GM21447 (cell line): ENCODE measurements around the gene CENPP.

Source experiments
- ATAC-seq: cut with Tn5 transposase; IDR thresholded peaks from one replicate; pipeline ENCODE4 v1.9.1; 2021; ENCODE audit not compliant: unreplicated experiment

CENPP gene

DNA sequence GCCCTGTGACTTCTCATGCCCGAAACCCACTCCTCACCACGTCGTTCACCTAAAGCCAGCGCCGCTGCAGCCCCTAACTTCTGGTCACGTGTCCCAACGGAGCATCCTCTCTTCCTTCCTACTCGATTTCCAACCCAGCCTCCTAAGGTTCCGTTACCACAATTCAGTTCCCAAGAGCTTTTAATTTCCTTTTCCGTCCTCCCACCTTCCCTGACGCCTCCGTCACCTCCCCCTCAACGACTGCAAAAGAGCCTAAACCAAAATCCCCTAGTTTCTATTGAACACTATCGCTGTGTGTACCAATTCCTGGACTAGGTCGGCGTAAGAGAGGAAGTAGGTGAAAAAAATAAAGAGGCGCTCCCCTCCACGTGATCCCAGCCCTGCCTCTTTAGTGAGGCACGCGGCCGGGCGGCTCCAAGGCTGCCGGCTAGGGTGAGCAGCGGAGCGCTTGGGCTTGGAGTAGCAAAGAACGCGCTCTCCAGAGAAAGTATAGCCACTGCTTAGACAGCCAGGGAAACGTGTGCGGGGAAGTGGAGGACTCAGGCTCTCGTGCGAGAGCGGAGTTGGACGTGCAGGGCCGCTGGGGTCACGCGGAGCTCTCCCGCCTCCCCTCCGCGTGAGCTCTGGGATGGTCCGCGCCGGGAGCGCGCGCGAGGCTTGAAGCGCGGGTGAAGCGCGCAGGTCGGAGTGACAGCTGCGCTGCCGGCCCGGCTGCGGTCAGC is at the start of gene CENPP, which contains the start of gene NOL8:
TSS of gene CENPP (plus strand) at position 685 of the 722 bp plus-strand sequence.
TSS of gene NOL8 (minus strand) at position 82 of the 722 bp plus-strand sequence. CDS start 1,189 bp downstream, outside the sequence.
- peak; percentile 94 for ATAC-seq

- ATAC-seq = no peak
These were observed 49.3 kb upstream of the CENPP start for GRCh38 chr9:92276331-92277032.

- ATAC-seq = no peak
These were observed 47.6 kb upstream of the CENPP start for GRCh38 chr9:92278110-92278509.

- ATAC-seq = no peak
These were observed 46.5 kb upstream of the CENPP start for GRCh38 chr9:92279302-92279701.

- no peak for ATAC-seq
These were observed 35.9 kb upstream of the CENPP start for GRCh38 chr9:92289708-92290390.

DNA sequence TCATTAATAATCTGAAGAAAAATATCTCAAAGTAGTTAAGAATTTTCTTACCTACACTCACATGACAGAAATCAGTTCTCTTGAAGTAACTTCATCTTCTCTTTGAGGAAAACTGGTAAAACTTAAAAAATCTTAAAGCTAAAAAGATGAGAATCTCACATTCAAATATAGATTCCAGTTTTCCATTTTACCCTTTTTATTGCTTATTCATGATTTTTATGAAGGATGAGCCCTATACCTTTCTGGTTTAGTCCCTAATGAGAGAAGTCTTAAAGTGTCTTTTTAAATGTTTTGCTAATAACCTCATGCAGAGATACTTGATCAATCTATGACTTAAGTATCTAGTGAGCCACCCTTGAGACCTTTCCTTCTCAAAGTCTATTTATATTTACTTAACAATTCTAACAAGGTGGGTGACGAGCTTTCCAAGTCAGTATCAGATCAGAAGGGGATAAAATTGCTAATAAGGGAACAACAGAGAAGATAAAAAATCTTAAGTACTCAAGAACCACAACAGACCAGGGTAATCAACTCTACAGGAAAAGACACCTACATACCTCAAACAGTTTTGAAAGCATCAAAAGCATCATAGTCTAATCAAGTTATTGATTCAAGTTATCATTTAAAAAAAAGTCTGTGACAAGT is 34.8 kb upstream of the CENPP start:
- ATAC-seq = no peak

DNA sequence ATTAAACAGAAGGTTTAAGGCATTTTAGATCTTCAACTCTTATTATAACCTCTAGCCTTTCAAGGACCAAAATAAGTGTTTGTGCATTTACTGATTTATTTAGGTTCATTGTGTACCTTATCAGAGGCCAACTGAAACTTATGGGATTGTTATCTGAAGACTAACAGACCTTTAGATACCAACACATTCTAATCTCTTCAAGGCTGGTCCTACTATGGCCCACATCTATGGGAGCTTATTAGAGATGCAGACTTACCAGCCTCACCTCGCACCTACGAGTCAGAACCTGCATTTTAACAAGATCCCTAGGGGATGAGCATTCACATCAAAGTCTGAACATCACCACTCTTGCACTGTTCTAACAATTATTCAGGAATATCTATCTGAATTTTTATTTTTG is 34.2 kb upstream of the CENPP start:
- ATAC-seq = no peak

DNA sequence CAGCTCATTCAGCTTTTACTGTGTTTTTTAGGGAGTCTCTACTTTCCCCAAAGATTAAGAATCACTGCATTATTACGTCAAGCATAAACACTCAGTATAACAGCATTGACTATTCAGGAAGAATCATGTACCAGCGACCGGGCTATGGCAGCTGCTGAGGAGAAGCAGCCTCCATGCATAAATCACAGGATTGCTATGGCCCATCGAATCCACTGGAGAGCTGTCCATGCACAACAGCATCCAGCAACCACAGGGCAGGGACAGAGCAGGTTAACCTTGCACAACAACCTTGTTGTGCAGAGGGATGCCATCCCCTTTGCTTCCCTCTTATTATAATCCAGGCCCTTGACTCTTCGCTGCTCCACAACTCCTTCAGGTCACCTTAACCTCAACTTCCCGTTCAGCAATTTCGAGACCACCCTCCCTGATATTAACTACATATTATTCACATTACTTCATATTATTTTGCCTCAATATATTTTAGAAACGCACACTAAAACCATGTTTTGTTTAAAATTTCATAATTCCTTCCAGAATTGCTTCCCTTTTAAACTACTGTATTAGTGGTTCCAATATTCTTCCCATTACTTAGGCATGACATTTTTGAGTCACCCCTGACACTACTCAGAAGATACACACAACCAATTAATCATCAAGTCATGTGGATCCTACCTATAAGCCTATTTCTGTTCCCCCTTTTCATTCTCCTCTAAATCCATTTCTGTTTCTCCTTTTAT is 33.2 kb upstream of the CENPP start:
- no peak for ATAC-seq

DNA sequence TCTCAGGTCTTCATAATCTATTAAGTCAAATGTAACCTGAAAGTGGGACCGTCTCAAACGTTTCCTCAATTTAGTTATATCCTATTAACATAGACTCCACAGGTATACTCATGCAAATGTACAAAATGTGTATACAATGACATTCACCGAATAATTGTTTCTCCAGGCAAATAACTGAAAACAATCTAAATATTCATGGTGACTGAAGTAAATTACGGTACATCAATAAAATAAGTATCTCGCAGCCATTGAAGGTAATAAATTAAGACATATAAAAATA is 32.7 kb upstream of the CENPP start:
- ATAC-seq = no peak

GRCh38 chr9:92293452-92294296 is 32.1 kb upstream of the CENPP start, which contains the start of gene IARS1:
Gene IARS1, minus strand, starts transcription at chr9:92293697. Its CDS starts 4,278 bp downstream, at chr9:92289419.
- peak; percentile 94 for ATAC-seq

DNA sequence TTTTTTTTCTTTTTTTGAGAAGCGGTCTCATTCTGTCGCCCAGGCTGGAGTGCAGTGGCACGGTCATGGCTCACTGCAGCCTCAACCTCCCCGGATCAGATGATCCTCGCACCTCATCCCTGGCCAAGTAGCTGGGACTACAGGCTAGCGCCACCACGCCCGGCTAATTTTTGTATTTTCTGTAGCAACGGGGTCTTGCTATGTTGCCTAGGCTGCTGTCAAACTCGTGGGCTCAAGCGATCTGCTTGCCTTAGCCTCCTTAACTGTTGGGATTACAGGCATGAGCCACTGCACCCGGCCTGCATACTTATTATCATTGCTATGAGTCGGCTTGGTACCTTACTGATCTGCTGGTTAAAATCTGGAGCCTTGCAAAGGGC is 31.5 kb upstream of the CENPP start:
- ATAC-seq = peak; percentile 11

DNA sequence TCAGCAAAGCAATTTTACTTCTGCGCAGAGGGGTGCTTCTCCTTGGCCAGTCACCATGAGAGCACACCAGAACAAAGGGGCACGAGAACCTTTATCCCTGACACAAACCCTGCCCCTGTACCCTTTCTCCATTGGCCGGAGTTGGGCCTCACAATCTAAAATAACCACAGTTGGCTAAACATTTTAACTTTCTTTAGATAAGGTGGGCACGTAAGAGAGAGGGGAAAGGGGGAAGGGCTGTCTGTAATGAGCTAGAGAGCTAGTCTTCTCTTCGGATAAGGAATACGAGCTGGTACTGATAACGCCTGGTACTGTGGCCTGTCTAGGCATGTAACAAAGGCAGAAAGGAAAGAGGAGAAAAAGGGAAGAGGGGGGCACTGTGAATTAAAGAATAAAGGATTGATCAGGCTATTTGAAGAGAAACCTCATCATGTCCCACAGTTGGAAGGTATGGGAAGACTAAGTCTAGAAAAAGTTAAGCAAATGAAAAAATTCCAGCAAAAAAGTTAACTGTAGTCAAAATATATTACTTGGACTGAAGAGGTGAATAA is 30.4 kb upstream of the CENPP start:
- ATAC-seq = no peak

DNA sequence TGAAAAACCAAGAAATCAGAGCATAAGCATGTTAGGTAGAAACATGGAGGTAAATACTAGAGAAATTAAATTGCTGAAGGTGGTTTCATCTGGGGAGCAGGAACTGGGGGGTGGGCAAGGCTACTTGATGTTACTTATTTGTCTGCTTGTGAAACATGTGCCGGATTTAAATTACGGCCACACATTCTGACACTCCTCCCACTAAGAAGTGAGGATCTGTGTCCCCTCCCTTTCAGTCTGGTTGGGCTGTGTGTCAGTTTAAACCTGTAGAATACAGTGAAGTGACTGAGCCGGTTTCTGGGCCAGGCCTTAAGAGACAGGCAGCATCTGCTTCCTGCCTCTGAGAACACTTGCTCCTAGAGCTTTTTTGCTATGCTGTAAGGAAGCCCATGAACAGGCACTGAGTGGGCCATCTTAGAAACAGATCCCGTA is 29.9 kb upstream of the CENPP start:
- no peak for ATAC-seq

DNA sequence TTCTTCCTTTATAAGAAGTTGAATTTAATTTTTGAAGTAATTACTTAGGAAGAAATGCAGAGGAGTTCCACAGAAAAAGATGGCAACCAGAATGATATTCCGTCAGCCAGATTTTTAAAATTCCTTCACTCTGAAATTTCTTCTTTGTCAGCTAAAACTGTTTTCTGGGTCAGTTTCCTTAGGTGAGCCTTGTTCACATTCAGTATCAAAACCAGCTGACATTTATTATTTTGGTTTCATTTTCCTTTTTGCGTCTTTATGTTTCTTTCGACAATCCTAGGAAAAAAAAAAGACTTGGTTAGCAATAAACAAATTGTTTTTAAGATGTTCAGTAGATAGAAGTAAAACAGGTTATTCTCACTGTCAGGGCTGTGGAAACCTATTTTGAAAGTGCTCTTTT is 28.1 kb upstream of the CENPP start:
- ATAC-seq = no peak

DNA sequence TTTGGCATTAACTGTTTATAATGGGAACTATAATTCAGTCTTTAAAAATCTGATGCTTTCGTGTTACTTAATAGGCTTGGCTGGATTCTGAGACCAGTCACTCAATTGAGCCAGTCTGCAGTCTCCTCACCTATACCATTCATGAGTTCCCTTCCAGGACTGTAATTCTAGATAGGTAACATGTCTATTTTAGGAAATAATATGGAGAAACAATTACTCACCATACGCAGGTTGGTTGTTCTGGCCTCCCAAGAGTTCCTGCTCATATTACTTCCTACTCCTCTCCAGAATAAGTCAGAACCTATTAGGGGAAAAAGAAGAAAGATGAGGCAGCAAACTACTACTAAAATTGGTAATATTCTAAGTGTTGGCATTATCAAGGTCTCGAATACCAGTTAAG is 27.7 kb upstream of the CENPP start:
- ATAC-seq = no peak

DNA sequence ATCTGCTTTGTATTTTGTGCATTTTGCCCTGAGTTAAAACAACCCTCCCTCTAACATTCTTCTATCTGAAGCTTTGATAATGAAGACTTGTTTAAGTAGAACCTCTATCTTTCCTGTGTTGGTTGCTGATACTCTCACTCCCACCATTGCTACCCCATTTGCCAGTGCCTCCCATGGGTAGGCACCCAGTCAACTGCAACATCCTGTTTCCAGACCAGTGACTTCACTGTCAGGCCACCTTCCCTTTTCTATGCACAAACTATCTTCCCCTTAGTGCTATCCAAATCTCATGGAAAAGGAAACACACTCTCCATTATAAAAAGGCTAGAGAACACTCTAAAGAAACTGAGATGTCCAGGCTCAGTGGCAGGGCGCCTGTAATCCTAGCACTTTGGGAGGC is 26.6 kb upstream of the CENPP start:
- no peak for ATAC-seq

GRCh38 chr9:92300936-92301335 is 24.8 kb upstream of the CENPP start:
- ATAC-seq = no peak

DNA sequence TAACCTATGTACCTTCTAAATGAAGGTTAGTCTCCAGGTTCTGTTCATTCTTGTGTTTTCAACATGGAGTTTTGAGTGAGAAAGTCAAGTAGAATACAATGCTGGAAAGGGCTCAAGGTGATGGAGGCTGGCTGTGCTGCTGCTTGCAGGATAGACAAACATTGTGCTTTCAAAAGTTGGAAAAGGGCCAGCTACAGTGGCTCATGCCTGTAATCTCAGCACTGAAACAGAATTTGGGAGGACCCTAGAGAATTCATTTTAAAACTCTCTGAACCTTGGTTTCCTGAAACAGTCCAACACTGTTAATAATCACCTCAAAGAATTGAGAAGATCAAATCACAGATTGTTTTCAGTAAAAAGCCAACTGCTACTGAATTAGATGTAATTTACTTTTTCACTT is 16.9 kb upstream of the CENPP start:
- peak; percentile 68 for ATAC-seq

- no peak for ATAC-seq
These were observed 15.2 kb upstream of the CENPP start for GRCh38 chr9:92310562-92310961.
